Prostate gland (tissue), 2 donors: ENCODE measurements around the gene CYP2A13.
"Not testable (repeated sequence)": the region's sequence is repeated elsewhere in the genome, so short reads cannot be mapped to it uniquely, and the experiment has no call there.

Source experiments
- CTCF ChIP-seq, 4 experiments: fragments of 200-600 bp in 2 of 4; fragments of 450-650 bp in 2 of 4; sonication (generic) in 2 of 4; IDR thresholded peaks; 1 replicate in 3 of 4; 2 replicates in 1 of 4; pipeline ENCODE4 v1.5.1; 2016 to 2019; ENCODE audit warnings: antibody characterized with exemption in 4 of 4, mild to moderate bottlenecking in 2 of 4, moderate library complexity in 2 of 4
- POLR2A ChIP-seq: fragments of 450-650 bp; IDR thresholded peaks from one replicate; pipeline ENCODE4 v1.6.1; 2016; ENCODE audit warnings: antibody characterized with exemption, mild to moderate bottlenecking

DNA sequence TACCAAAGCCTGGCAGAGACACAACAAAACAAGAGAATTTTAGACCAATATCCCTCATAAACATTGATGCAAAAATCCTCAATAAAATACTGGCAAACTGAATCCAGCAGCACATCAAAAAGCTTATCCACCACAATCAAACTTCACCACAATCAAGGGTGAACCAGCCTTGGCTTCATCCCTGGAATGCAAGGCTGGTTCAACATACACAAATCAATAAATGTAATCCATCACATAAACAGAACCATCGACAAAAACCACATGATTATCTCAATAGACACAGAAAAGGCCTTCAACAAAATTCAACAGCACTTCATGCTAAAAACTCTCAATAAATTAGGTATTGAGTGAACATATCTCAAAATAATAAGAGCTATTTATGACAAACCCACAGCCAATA, 14.0 kb downstream of the CYP2A13 start:
- TF ChIP-seq CTCF (IDR thresholded peaks at IDR 0.05); POLR2A: not testable (repeated sequence)
